ENCODE results near the gene MGAT1.
"Not testable (repeated sequence)": the region's sequence is repeated elsewhere in the genome, so short reads cannot be mapped to it uniquely, and the experiment has no call there.

The MGAT1 gene

GRCh38 chr5:180786531-180787398 is 15.8 kb downstream of the MGAT1 start:
- no peak for DNase-seq (ENCODE audit: low read depth in 2 of 3, low spot score in 1 of 3)

- no peak for DNase-seq (ENCODE audit: low read depth in 2 of 3, low spot score in 1 of 3)
Observed at GRCh38 chr5:180785794-180786221, 16.8 kb downstream of the MGAT1 start.

- no peak for DNase-seq (ENCODE audit: low read depth in 2 of 3, low spot score in 1 of 3)
Observed at GRCh38 chr5:180785121-180785781, 17.4 kb downstream of the MGAT1 start.

- DNase-seq (ENCODE audit: low read depth in 2 of 3, low spot score in 1 of 3): peak in 2 of 3 donors; percentile 41 to 55
Observed at GRCh38 chr5:180784497-180785097, 18.0 kb downstream of the MGAT1 start.

GRCh38 chr5:180783340-180784052 is 19.1 kb downstream of the MGAT1 start:
- no peak for DNase-seq (ENCODE audit: low read depth in 2 of 3, low spot score in 1 of 3)

- DNase-seq (ENCODE audit: low read depth in 2 of 3, low spot score in 1 of 3): no peak
Observed at GRCh38 chr5:180782748-180783147, 19.9 kb downstream of the MGAT1 start.

- not testable (repeated sequence) for DNase-seq (ENCODE audit: low read depth in 2 of 3, low spot score in 1 of 3)
Observed at GRCh38 chr5:180781900-180782326, 20.7 kb downstream of the MGAT1 start.

- DNase-seq (ENCODE audit: low read depth in 2 of 3, low spot score in 1 of 3): no peak
Observed at GRCh38 chr5:180779985-180780610, 22.5 kb downstream of the MGAT1 start.

GRCh38 chr5:180777475-180777874 is 25.1 kb downstream of the MGAT1 start:
- no peak for DNase-seq (ENCODE audit: low read depth in 2 of 3, low spot score in 1 of 3)

- DNase-seq (ENCODE audit: low read depth in 2 of 3, low spot score in 1 of 3): no peak
Observed at GRCh38 chr5:180776376-180776775, 26.2 kb downstream of the MGAT1 start.

- no peak for DNase-seq (ENCODE audit: low read depth in 2 of 3, low spot score in 1 of 3)
Observed at GRCh38 chr5:180775624-180776023, 27.0 kb downstream of the MGAT1 start.

GRCh38 chr5:180771839-180772238 is 30.8 kb downstream of the MGAT1 start:
- no peak for DNase-seq (ENCODE audit: low read depth in 2 of 3, low spot score in 1 of 3)

GRCh38 chr5:180769821-180770220 is 32.8 kb downstream of the MGAT1 start:
- no peak for DNase-seq (ENCODE audit: low read depth in 2 of 3, low spot score in 1 of 3)

GRCh38 chr5:180755601-180756000 is 47.0 kb downstream of the MGAT1 start:
- DNase-seq (ENCODE audit: low read depth in 2 of 3, low spot score in 1 of 3): no peak

- no peak for DNase-seq (ENCODE audit: low read depth in 2 of 3, low spot score in 1 of 3)
Observed at GRCh38 chr5:180744253-180744652, 58.4 kb downstream of the MGAT1 start.

GRCh38 chr5:180742727-180743126 is 59.9 kb downstream of the MGAT1 start:
- no peak for DNase-seq (ENCODE audit: low read depth in 2 of 3, low spot score in 1 of 3)

GRCh38 chr5:180740953-180741352 is 61.7 kb downstream of the MGAT1 start:
- DNase-seq (ENCODE audit: low read depth in 2 of 3, low spot score in 1 of 3): not testable (repeated sequence)

- DNase-seq (ENCODE audit: low read depth in 2 of 3, low spot score in 1 of 3): no peak
Observed at GRCh38 chr5:180739958-180740357, 62.6 kb downstream of the MGAT1 start, which contains the start of gene OR2Y1. TSS of gene OR2Y1 (minus strand) at chr5:180740058. CDS start at chr5:180740058, 0 bp downstream.

- no peak for DNase-seq (ENCODE audit: low read depth in 2 of 3, low spot score in 1 of 3)
Observed at GRCh38 chr5:180739271-180739670, 63.3 kb downstream of the MGAT1 start.

- DNase-seq (ENCODE audit: low read depth in 2 of 3, low spot score in 1 of 3): no peak
Observed at GRCh38 chr5:180736536-180736935, 66.1 kb downstream of the MGAT1 start.
